Upper lobe of left lung (tissue), 6 donors: ENCODE measurements around the gene RMND5A. TPM values are rescaled to one million over a fixed set of nuclear protein-coding genes. Genes with fewer than 3 reads are reported as not detected.

Experiments
- ATAC-seq, 2 donors: fragments of 200-7000 bp; cut with Tn5 transposase; one replicate each; pipeline ENCODE4 v1.9.1; 2022; ENCODE audit warnings: mild to moderate bottlenecking in 2 of 2, moderate library complexity in 2 of 2; ENCODE audit not compliant: low FRiP score in 2 of 2
- DNase-seq, 2 donors: peaks; one replicate each; pipeline ENCODE4 v3.0.0-alpha.2; 2019 to 2020
- H3K27ac ChIP-seq, 4 donors: fragments of 200-600 bp; sonication (generic); one replicate each; pipeline ENCODE4 v1.5.1; 2016 to 2019
- H3K27me3 ChIP-seq, 4 donors: fragments of 200-600 bp; sonication (generic); one replicate each; pipeline ENCODE4 v1.5.1; 2017 to 2019
- H3K36me3 ChIP-seq, 4 donors: fragments of 200-600 bp; sonication (generic); one replicate each; pipeline ENCODE4 v1.5.1; 2016 to 2019
- H3K4me1 ChIP-seq, 4 donors: fragments of 200-600 bp; sonication (generic); one replicate each; pipeline ENCODE4 v1.5.1; 2018 to 2019
- H3K4me3 ChIP-seq, 4 donors: fragments of 200-600 bp; sonication (generic); one replicate each; pipeline ENCODE4 v1.5.1; 2017 to 2019; ENCODE audit warnings: mild to moderate bottlenecking in 2 of 4, moderate library complexity in 1 of 4
- H3K9me3 ChIP-seq, 4 donors: fragments of 200-600 bp; sonication (generic); one replicate each; pipeline ENCODE4 v1.5.1; 2018 to 2019
- EP300 ChIP-seq, 4 donors: sonication (generic); formaldehyde crosslinking; IDR thresholded peaks; one replicate each; pipeline ENCODE4 v1.5.1; 2017; ENCODE audit warnings: antibody characterized with exemption in 4 of 4, control low read depth in 2 of 4
- POLR2A ChIP-seq, 4 donors: fragments of 450-650 bp; IDR thresholded peaks; one replicate each; pipeline ENCODE4 v1.5.1; 2016 to 2017; ENCODE audit warnings: antibody characterized with exemption in 4 of 4, mild to moderate bottlenecking in 2 of 4
- POLR2AphosphoS5 ChIP-seq, 2 donors: sonication (generic); formaldehyde crosslinking; IDR thresholded peaks; one replicate each; pipeline ENCODE4 v1.5.1; 2017; ENCODE audit warnings: antibody characterized with exemption in 2 of 2
- WGBS, 2 donors: methylation state at CpG; one replicate each; pipeline ENCODE4 v1.1.5; 2017 to 2018; 5-methylcytosine and 5-hydroxymethylcytosine counted together
- total RNA-seq, 6 donors: library from RNA; depleted of rRNA in 4 of 6; stranded (reverse); fragments of >200 nt in 4 of 6; gene quantifications; one replicate each; pipeline versions ENCODE4 v1.1.0 to v1.2.1, GENCODE V29; 2016 to 2021
- TF ChIP-seq, protein P1 (sequence below), 6 experiments: fragments of 450-650 bp in 4 of 6; fragments of 200-600 bp in 2 of 6; sonication (generic) in 2 of 6; IDR thresholded peaks; one replicate each; pipeline ENCODE4 v1.5.1; 2016 to 2019; ENCODE audit warnings: antibody characterized with exemption in 6 of 6
- donor health status: DM: no; HTN: no; CAD: no; lungs with moderate emphysema.
- donor health status: DM: no; HTN: yes; CAD: no; lungs with severe emphysema.

The RMND5A gene
- total RNA-seq, 6 donors from 2014 or later, result 19.9 to 55.3 (median 26.5) TPM

DNA sequence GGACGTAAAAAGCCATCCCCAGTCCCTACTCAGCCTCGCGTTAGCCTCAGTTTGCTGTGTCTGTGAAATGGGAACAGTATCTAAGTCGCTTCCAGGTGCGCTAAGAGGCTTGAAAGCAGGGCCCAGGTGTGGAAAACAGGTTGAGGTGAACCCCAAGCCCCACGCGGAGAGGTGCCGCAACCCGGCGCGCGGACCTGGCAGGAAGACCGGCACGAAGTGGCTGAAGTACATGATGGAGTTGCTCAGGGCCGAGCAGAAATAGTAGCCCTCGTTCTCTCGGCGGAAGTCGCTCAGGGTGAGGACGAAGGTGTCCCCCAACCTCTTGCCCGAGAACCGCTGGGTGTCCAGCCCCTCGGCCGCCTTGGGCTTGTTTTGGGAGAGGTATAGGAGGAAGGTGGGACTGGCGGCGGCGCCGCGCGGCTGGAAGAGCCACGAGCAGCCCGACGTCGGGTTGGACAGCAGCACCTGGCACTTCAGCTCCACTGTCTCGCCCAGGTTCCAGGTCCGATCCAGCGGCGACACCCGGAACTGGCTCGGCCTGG, 70.1 kb downstream of the RMND5A start:
- H3K27ac ChIP-seq, result peak overlapping the region in 2 of 4 donors; percentile 64 to 75
- DNase-seq (peak in 1 of 2 donors; percentile 83), ATAC-seq (no peak)
- TF ChIP-seq POLR2AphosphoS5 (IDR thresholded peaks at IDR 0.05) (no peak), EP300 (IDR thresholded peaks at IDR 0.05) (no peak), POLR2A (IDR thresholded peaks at IDR 0.05) (no peak)
- TF ChIP-seq, protein P1, sequence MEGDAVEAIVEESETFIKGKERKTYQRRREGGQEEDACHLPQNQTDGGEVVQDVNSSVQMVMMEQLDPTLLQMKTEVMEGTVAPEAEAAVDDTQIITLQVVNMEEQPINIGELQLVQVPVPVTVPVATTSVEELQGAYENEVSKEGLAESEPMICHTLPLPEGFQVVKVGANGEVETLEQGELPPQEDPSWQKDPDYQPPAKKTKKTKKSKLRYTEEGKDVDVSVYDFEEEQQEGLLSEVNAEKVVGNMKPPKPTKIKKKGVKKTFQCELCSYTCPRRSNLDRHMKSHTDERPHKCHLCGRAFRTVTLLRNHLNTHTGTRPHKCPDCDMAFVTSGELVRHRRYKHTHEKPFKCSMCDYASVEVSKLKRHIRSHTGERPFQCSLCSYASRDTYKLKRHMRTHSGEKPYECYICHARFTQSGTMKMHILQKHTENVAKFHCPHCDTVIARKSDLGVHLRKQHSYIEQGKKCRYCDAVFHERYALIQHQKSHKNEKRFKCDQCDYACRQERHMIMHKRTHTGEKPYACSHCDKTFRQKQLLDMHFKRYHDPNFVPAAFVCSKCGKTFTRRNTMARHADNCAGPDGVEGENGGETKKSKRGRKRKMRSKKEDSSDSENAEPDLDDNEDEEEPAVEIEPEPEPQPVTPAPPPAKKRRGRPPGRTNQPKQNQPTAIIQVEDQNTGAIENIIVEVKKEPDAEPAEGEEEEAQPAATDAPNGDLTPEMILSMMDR (IDR thresholded peaks at IDR 0.05), result no peak
- H3K9me3 ChIP-seq, result no peaks in the 10 kb centered on the region
- H3K36me3 ChIP-seq, result no peaks in the 10 kb centered on the region
- 7 to 42% methylated on average over 5 to 38 of the region's 40 CpGs for WGBS, 2 donors
- peaks cover 19 to 38% (median 30%) of the 10 kb centered on the region in 4 donors for H3K4me1 ChIP-seq
- H3K4me3 ChIP-seq, result peak overlapping the region in 3 of 4 donors; percentile 19 to 39 (median 29)
- H3K27me3 ChIP-seq, result peaks cover 3 to 32% (median 20%) of the 10 kb centered on the region in 4 donors

DNA sequence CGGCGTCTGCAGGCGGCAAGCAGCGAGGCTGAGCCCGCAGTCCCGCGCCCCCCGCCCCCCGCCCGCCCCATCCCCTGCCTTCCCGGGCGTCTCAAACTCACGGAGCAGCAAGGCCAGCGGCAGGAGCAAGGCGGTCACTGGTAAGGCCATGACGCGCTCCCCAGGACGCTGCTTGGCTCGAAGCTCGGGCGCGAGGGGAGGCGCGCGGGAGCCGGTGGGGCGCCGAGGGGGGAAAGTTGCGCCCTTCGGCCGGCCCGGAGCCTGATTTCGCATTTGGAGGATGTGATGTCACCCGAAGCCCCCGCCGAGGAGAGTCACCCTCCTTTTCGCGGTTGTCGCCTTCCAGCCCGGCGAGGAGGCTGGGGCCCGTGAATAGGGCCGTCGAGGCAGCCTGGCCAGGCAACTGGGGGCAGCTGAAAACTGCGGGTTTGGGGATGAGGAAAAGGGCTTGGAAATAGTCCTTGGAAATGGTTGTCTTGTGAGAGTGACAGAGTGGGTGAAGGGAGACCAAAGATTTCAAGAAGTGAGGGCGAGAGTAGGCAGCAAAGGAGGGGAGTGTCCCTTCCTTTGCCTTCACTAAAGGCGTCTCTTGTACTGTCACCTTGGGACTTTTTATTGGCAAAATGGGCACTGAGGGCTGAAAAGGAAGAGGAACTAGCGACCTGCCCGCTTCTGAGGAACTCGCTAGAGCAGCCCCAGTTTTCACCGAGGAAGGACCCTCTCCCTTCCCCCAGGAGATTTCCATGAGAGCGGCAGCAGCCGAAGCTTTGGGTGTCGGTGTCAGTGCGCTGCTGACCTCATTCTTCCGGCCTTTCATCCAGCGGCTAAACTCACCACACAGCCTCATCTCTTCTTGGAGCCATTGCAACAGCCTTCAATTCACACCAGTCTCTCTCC, 70.8 kb downstream of the RMND5A start, which contains the start of gene CD8A:
TSS of gene CD8A (minus strand) at position 238 of the 897 bp plus-strand sequence. CDS start at position 150, 88 bp downstream.
- 7% methylated on average over 19 to 40 of the region's 57 CpGs for WGBS, 2 donors
- TF ChIP-seq, protein P1 (IDR thresholded peaks at IDR 0.05), result no peak
- TF ChIP-seq POLR2A (IDR thresholded peaks at IDR 0.05), result peak in 1 of 4 donors; percentile 45
- ATAC-seq (peak in 1 of 2 donors; percentile 33), DNase-seq (peak in 1 of 2 donors; percentile 76)
- H3K36me3 ChIP-seq, result no peaks in the 10 kb centered on the region
- H3K9me3 ChIP-seq, result peaks cover under 1 to 6% (median 2%) of the 10 kb centered on the region in 4 donors
- H3K27ac ChIP-seq, result peak within 1 kb of the TSS in 2 of 4 donors; percentile 64 to 75
- peak within 1 kb of the TSS in 3 of 4 donors; percentile 19 to 39 (median 29) for H3K4me3 ChIP-seq
- H3K27me3 ChIP-seq, result peaks cover 3 to 32% (median 20%) of the 10 kb centered on the region in 4 donors
- peaks cover 19 to 38% (median 30%) of the 10 kb centered on the region in 4 donors for H3K4me1 ChIP-seq

DNA sequence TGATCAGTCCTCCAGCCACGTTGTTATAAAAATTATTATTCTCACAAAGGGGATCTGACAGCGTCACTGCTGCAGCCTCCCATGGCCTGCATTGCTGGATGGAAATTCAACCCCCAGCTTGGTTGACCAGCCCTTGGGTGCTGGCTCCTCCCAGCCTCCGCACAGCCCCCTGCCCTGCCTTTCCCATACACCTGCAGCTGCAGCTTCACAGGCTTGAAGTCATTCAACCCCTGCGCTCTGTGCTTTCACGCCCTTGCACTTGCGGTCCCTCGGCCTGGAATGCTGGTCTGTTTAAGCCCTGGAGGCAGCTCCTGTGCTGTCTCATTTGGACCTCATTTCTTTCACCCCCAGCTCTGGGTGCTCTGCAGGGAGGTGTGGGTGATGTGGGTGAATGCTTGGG, 71.5 kb downstream of the RMND5A start:
- peak overlapping the region in 1 of 4 donors; percentile 64 for H3K27ac ChIP-seq
- WGBS, 2 donors, result 46 to 53% methylated on average over 6 to 7 of the region's 7 CpGs
- no peaks in the 10 kb centered on the region for H3K36me3 ChIP-seq
- H3K4me1 ChIP-seq, result peaks cover 19 to 38% (median 30%) of the 10 kb centered on the region in 4 donors
- H3K27me3 ChIP-seq, result peaks cover 3 to 32% (median 20%) of the 10 kb centered on the region in 4 donors
- peaks cover 7 to 12% (median 9%) of the 10 kb centered on the region in 4 donors for H3K9me3 ChIP-seq
- TF ChIP-seq POLR2A (IDR thresholded peaks at IDR 0.05), result no peak
- ATAC-seq (no peak), DNase-seq (no peak)
- H3K4me3 ChIP-seq, result peak overlapping the region in 2 of 4 donors; percentile 19 to 39

DNA sequence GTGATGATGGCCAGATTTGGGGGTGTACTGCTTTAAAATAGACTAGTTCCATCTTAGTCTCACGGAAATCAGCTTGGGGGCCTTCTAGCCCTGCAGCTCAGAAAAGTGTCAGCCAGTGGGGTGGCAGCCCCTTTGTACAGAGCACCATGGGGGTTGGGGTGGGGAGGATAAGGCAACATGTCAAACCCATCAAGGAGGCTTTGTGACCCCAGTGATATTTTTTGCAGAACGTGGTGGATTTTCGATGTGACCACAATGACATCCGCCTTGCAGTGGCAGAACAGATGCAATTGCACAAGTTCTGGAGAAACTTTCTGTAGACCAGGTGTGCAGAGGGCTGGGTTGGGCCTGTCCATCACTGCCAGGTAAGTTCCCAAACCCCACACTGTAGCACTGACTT, 73.7 kb downstream of the RMND5A start:
- no peak for DNase-seq
- Histone ChIP-seq H3K27ac (peak overlapping the region in 1 of 4 donors; percentile 24), H3K9me3 (peaks cover 11 to 21% (median 18%) of the 10 kb centered on the region in 4 donors), H3K36me3 (no peaks in the 10 kb centered on the region), H3K4me1 (peaks cover 19 to 32% (median 29%) of the 10 kb centered on the region in 4 donors), H3K4me3 (no peak overlapping the region), H3K27me3 (peaks cover 3 to 27% (median 18%) of the 10 kb centered on the region in 4 donors)
- TF ChIP-seq, protein P1 (IDR thresholded peaks at IDR 0.05), result no peak
- WGBS, 2 donors, result 61 to 83% methylated on average over 4 of the region's 4 CpGs
- ATAC-seq, result no peak

DNA sequence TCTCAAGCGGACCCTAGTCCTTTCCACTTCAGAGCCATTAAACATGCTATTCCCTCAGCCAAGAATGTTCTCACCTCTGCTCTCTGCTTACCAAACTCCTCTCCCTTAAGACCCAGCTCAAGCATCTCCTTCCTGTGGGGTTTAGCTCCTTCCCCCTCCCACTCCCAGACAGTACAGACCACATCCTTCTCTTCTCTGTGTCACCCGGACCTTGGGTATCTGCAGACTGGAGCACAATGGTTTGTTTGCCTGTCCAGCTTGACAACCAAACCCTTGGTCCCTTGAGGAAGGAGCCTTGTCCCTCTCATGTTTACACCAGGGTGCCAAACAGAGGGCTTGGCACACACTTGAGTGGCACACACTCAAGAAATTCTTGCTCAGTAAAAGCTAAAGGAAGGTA, 74.8 kb downstream of the RMND5A start:
- 54 to 57% methylated on average over 2 of the region's 2 CpGs for WGBS, 2 donors
- peaks cover 3 to 17% (median 10%) of the 10 kb centered on the region in 4 donors for H3K27me3 ChIP-seq
- DNase-seq, result no peak

More for the DNA sequence above, 74.8 kb downstream of the RMND5A start:
- peaks cover 11 to 21% (median 18%) of the 10 kb centered on the region in 4 donors for H3K9me3 ChIP-seq
- peaks cover 13 to 21% (median 18%) of the 10 kb centered on the region in 4 donors for H3K4me1 ChIP-seq
- H3K36me3 ChIP-seq, result no peaks in the 10 kb centered on the region
- no peak for TF ChIP-seq POLR2A (IDR thresholded peaks at IDR 0.05)
- TF ChIP-seq EP300 (IDR thresholded peaks at IDR 0.05), result no peak
- TF ChIP-seq, protein P1 (IDR thresholded peaks at IDR 0.05), result no peak
- TF ChIP-seq POLR2AphosphoS5 (IDR thresholded peaks at IDR 0.05), result no peak
- H3K27ac ChIP-seq, result no peak overlapping the region
- no peak overlapping the region for H3K4me3 ChIP-seq
- no peak for ATAC-seq
